Neutrophil (primary cell): ENCODE measurements around the gene PPP1R3F.

Experiments
- H3K27ac ChIP-seq: fragments of 200-600 bp; sonication (generic); 2 replicates; pipeline ENCODE4 v1.5.1; 2016; ENCODE audit warnings: mild to moderate bottlenecking, moderate library complexity
- H3K27me3 ChIP-seq: fragments of 200-600 bp; sonication (generic); 2 replicates; pipeline ENCODE4 v1.6.0; 2016; ENCODE audit warnings: mild to moderate bottlenecking
- H3K36me3 ChIP-seq: fragments of 200-600 bp; sonication (generic); 2 replicates; pipeline ENCODE4 v1.5.1; 2017
- H3K4me1 ChIP-seq, 2 experiments: fragments of 200-600 bp in 1 of 2; sonication (generic) in 1 of 2; 1 replicate in 1 of 2; 2 replicates in 1 of 2; pipeline versions ENCODE4 v1.5.1 to v1.6.1; 2013 to 2016; ENCODE audit warnings: low read depth in 1 of 2, low read length in 1 of 2, mild to moderate bottlenecking in 1 of 2, moderate library complexity in 1 of 2; ENCODE audit not compliant: control insufficient read depth in 1 of 2, insufficient read depth in 1 of 2
- H3K4me3 ChIP-seq, 2 experiments: fragments of 200-600 bp in 1 of 2; sonication (generic) in 1 of 2; 1 replicate in 1 of 2; 2 replicates in 1 of 2; pipeline ENCODE4 v1.5.1; 2013 to 2016; ENCODE audit warnings: low read depth in 1 of 2, low read length in 1 of 2, mild to moderate bottlenecking in 1 of 2, moderate library complexity in 1 of 2
- H3K9me3 ChIP-seq: fragments of 200-600 bp; sonication (generic); 2 replicates; pipeline ENCODE4 v1.5.1; 2016
- TF ChIP-seq, protein P1 (sequence below): fragments of 200-600 bp; sonication (generic); IDR thresholded peaks from 2 replicates; pipeline ENCODE4 v1.5.1; 2016; ENCODE audit warnings: antibody characterized with exemption

The PPP1R3F gene

DNA sequence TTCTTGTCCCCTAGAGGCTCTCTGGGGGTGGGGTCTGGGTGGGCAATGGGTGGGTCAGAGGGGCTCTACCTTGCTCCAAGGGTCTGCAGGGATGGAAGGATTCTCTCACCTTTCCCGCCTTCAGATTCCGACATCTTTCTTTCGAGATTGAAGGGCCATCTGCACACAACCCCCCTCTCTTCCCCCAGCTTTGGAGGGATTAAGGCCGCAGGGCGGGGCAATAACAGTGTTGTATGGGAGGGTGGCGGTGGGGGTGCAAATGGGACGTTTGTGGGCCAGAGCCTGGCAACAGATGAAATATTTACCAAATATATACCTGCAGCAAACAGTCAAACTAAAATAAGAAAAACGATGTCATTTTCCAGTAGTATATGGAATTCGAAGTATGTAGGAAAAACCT, 36.4 kb upstream of the PPP1R3F start, which contains the start of gene CACNA1F:
Gene CACNA1F, minus strand, starts transcription at position 165 of the 400 bp plus-strand sequence. Its CDS starts 31 bp downstream, at position 134.
- H3K27me3 ChIP-seq = no peaks in the 10 kb centered on the region
- TF ChIP-seq, protein P1, sequence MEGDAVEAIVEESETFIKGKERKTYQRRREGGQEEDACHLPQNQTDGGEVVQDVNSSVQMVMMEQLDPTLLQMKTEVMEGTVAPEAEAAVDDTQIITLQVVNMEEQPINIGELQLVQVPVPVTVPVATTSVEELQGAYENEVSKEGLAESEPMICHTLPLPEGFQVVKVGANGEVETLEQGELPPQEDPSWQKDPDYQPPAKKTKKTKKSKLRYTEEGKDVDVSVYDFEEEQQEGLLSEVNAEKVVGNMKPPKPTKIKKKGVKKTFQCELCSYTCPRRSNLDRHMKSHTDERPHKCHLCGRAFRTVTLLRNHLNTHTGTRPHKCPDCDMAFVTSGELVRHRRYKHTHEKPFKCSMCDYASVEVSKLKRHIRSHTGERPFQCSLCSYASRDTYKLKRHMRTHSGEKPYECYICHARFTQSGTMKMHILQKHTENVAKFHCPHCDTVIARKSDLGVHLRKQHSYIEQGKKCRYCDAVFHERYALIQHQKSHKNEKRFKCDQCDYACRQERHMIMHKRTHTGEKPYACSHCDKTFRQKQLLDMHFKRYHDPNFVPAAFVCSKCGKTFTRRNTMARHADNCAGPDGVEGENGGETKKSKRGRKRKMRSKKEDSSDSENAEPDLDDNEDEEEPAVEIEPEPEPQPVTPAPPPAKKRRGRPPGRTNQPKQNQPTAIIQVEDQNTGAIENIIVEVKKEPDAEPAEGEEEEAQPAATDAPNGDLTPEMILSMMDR = no peak
- H3K36me3 ChIP-seq = no peaks in the 10 kb centered on the region
- H3K27ac ChIP-seq = no peak within 1 kb of the TSS
- H3K4me3 ChIP-seq = no peak within 1 kb of the TSS
- no peaks in the 10 kb centered on the region for H3K9me3 ChIP-seq
- peaks cover 32 to 40% of the 10 kb centered on the region in 2 experiments for H3K4me1 ChIP-seq

DNA sequence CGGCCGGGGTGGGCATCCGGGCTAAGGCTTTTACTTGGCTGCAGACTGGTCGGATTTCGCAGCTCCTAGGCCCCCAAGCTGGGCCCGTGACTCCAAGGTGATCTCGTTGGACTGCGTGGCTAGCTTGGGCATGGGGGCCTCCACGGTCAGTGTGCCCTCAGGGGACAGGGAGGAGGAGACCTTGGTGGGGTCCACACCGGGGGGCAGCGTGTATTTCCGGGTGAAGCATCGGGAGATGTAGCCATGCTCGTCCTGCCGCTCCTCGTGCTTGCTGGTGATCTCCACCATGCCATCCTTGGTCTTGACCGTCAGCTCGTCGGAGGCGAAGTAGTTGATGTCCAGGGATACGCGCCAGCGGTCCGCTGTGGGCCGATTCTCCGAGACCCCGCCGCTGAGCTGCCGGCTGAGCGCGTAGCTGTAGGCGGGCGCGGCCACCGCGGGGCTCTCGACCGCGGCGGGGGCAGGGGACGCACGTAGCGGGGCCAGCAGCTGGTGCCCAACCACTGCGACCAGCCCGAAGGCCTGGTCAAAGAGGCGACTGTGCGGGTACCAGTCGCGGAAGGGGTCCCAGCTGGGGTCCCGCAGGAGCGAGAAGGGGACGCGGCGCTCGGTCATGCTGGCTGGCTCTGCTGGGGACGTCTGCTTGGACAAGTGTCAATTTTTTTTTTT, 35.6 kb upstream of the PPP1R3F start:
- TF ChIP-seq, protein P1 = no peak
- Histone ChIP-seq H3K27me3 (no peaks in the 10 kb centered on the region), H3K4me3 (no peak overlapping the region)

DNA sequence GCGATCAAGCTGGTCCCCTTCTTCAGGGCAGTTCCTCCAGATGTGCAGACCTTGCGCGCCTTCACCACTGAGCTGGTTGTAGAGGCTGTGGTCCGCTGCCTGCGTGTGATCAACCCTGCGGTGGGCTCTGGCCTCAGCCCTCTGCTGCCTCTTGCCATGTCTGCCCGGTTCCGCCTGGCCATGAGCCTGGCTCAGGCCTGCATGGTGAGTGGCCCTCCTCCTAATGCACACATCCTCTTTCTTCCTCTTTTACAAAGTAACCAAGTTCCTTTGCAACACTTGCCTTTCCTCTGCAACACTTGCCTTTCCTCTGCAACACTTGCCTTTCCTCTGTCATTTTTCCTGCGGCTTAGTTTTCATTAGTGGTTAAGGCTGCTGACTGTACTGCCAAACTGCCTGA, 32.5 kb upstream of the PPP1R3F start:
- Histone ChIP-seq H3K36me3 (no peaks in the 10 kb centered on the region), H3K27ac (peak overlapping the region; percentile 77), H3K27me3 (no peaks in the 10 kb centered on the region), H3K4me3 (peak overlapping the region; percentile 3 to 21), H3K9me3 (no peaks in the 10 kb centered on the region), H3K4me1 (peaks cover 43 to 44% of the 10 kb centered on the region in 2 experiments)
- TF ChIP-seq, protein P1 = no peak

More for the DNA sequence above, 35.6 kb upstream of the PPP1R3F start:
- Histone ChIP-seq H3K4me1 (peaks cover 40 to 47% of the 10 kb centered on the region in 2 experiments), H3K36me3 (no peaks in the 10 kb centered on the region), H3K9me3 (no peaks in the 10 kb centered on the region), H3K27ac (no peak overlapping the region)

DNA sequence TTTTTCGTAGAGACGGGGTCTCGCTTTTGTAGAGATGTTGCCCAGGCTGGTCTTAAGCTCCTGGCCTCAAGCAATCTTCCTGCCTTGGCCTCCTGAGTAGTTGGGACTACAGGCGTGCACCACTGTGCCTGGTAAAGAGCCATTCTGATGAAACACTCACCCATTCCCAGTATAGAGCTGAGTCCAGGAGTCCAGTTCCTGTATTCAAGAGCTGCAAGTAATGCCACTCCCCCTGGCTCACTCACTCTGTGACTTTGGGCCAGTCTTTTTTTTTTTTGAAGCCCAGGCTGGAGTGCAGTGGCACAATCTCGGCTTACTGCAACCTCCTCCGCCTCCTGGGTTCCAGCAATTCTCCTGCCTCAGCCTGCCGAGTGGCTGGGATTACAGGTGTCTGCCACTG, 30.9 kb upstream of the PPP1R3F start:
- no peaks in the 10 kb centered on the region for H3K9me3 ChIP-seq
- no peaks in the 10 kb centered on the region for H3K27me3 ChIP-seq
- peaks cover 43 to 44% of the 10 kb centered on the region in 2 experiments for H3K4me1 ChIP-seq
- H3K4me3 ChIP-seq = no peak overlapping the region
- TF ChIP-seq, protein P1 = no peak
- H3K36me3 ChIP-seq = peaks cover 14% of the 10 kb centered on the region
- peak overlapping the region; percentile 77 for H3K27ac ChIP-seq

DNA sequence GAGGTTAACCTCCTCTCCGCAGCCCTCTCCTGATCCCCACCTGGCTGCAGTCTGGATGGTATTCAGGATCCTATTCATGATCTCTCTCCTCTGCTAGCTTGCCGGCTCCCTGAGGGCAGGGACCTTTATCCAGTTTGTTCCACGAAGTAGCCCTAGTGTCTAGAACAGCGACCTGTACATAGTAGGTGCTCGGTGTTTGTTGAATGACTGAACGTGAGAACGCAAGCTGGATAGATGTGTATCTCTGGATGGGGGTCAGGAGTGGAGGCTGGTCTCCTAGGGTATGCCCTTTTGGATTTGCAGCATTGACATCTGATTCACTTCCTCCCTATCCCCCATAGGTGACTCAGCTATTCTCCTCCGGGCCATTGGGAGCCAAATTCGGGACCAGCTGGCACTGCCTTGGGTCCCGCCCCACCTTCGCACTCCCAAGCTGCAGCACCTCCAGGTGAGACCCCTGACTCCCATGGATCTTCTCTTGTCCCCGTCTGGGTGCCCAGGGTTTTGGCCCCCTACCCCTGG, 27.0 kb upstream of the PPP1R3F start:
- TF ChIP-seq, protein P1 = no peak
- Histone ChIP-seq H3K36me3 (peaks cover 36% of the 10 kb centered on the region), H3K27me3 (no peaks in the 10 kb centered on the region), H3K4me3 (no peak overlapping the region), H3K4me1 (peaks cover 19% of the 10 kb centered on the region in 2 experiments), H3K9me3 (no peaks in the 10 kb centered on the region), H3K27ac (no peak overlapping the region)
